ENCODE results near the gene KIT.

- TF ChIP-seq POLR2A (IDR thresholded peaks at IDR 0.05) = no peak
- TF ChIP-seq, protein P1, sequence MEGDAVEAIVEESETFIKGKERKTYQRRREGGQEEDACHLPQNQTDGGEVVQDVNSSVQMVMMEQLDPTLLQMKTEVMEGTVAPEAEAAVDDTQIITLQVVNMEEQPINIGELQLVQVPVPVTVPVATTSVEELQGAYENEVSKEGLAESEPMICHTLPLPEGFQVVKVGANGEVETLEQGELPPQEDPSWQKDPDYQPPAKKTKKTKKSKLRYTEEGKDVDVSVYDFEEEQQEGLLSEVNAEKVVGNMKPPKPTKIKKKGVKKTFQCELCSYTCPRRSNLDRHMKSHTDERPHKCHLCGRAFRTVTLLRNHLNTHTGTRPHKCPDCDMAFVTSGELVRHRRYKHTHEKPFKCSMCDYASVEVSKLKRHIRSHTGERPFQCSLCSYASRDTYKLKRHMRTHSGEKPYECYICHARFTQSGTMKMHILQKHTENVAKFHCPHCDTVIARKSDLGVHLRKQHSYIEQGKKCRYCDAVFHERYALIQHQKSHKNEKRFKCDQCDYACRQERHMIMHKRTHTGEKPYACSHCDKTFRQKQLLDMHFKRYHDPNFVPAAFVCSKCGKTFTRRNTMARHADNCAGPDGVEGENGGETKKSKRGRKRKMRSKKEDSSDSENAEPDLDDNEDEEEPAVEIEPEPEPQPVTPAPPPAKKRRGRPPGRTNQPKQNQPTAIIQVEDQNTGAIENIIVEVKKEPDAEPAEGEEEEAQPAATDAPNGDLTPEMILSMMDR (IDR thresholded peaks at IDR 0.05) = no peak
These were observed 83.4 kb downstream of the KIT start for GRCh38 chr4:54741202-54741601.

Measured in vagina (tissue), 2 donors.